Lung (tissue), 12 donors: ENCODE results near the gene PANX2. TPM values are rescaled to one million over a fixed set of nuclear protein-coding genes. Genes with fewer than 3 reads are reported as not detected.

ENCODE experiments used
- ATAC-seq: fragments of 200-7000 bp; cut with Tn5 transposase; one replicate; pipeline ENCODE4 v1.9.1; 2020; ENCODE audit warnings: moderate number of reproducible peaks; ENCODE audit not compliant: insufficient read depth, low FRiP score
- DNase-seq, 3 donors: peaks; one replicate each; pipeline ENCODE4 v3.0.0-alpha.2; 2013 to 2017
- H3K27ac ChIP-seq, 2 donors: one replicate each; pipeline ENCODE4 v1.5.1; 2013; ENCODE audit warnings: mild to moderate bottlenecking in 2 of 2, moderate library complexity in 2 of 2, control low read depth in 1 of 2, inconsistent platforms in 1 of 2, low read depth in 1 of 2, low read length in 1 of 2
- H3K27me3 ChIP-seq, 3 donors: one replicate each; pipeline ENCODE4 v1.5.1; 2013; ENCODE audit warnings: low read length in 2 of 3; ENCODE audit not compliant: control insufficient read depth in 3 of 3, insufficient read depth in 3 of 3
- H3K36me3 ChIP-seq, 4 donors: one replicate each; pipeline ENCODE4 v1.5.1; 2013; ENCODE audit warnings: low read length in 4 of 4, mild to moderate bottlenecking in 1 of 4, moderate library complexity in 1 of 4; ENCODE audit not compliant: control insufficient read depth in 4 of 4, insufficient read depth in 4 of 4
- H3K4me1 ChIP-seq, 5 donors: one replicate each; pipeline ENCODE4 v1.5.1; 2013; ENCODE audit warnings: low read length in 5 of 5, mild to moderate bottlenecking in 2 of 5, moderate library complexity in 1 of 5; ENCODE audit not compliant: control insufficient read depth in 5 of 5, insufficient read depth in 5 of 5
- H3K4me3 ChIP-seq: one replicate; pipeline ENCODE4 v1.5.1; 2013; ENCODE audit warnings: mild to moderate bottlenecking, control low read depth, moderate library complexity
- H3K9ac ChIP-seq, 2 donors: one replicate each; pipeline ENCODE4 v1.5.1; 2013; ENCODE audit warnings: low read length in 2 of 2, control low read depth in 1 of 2; ENCODE audit not compliant: insufficient read depth in 1 of 2
- H3K9me3 ChIP-seq, 4 donors: one replicate each; pipeline ENCODE4 v1.5.1; 2013; ENCODE audit warnings: low read length in 3 of 4, mild to moderate bottlenecking in 1 of 4, moderate library complexity in 1 of 4; ENCODE audit not compliant: control insufficient read depth in 4 of 4, insufficient read depth in 3 of 4
- WGBS, 2 donors: extraction: QIAGEN DNeasy Blood & Tissue Kit; methylation state at CpG; one replicate each; pipeline ENCODE4 v1.1.7; 2013; 5-methylcytosine and 5-hydroxymethylcytosine counted together
- polyA plus RNA-seq, 2 donors: library from polyadenylated mRNA; stranded (reverse); fragments of 200-250 nt; gene quantifications; one replicate each; pipeline ENCODE4 v1.2.1, GENCODE V29; 2013
- total RNA-seq, 2 donors: library from RNA; depleted of rRNA in 1 of 2; stranded (reverse); fragments of >200 nt in 1 of 2; gene quantifications; one replicate each; pipeline ENCODE4 v1.2.1, GENCODE V29; 2014 to 2021
- TF ChIP-seq, protein P1 (sequence below): IDR thresholded peaks from 2 replicates; pipeline ENCODE4 v1.5.1; 2012; ENCODE audit warnings: mild to moderate bottlenecking; ENCODE audit errors: control extremely low read depth, extremely low read depth
- donor health status: control.
- donor health status: control.
- donor health status: Bipolar disorder and iron deficiency.
- donor health status: healthy.
- donor health status: DM: yes; HTN: yes; CAD: no.

PANX2 gene
- total and polyA plus RNA-seq, 4 donors, result 1.00 to 3.9 (median 2.6) TPM

DNA sequence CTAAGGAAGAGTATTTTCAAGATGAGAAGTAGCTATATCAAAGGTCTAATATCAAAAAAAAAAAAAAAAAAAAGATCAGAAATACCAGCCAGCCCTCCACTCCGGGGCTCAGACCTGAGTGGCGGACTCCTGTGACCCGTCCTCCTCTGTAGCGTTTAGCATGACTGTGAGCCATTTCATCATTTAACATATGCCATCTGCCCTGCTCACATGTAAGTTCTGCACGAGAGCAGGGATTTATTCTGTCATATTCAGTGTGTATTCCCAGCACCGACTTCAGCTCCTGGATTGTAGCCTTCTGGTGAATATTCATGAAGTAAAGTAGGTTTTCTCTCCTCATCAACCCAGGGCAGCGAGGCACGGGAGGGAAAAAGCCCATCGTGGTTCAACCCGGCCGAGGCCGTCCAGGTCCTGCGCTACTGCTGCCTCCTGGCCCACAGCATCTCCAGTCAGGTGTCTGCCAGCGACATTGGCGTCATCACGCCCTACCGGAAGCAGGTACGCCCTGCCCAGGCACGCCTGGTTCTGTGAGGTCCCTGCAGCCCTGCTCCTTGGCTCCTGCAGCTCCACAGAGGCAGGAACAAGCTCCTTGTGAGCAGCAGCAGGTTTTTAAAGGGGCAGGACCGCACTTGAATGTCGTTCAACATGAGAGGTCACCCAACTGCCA is 12.7 kb upstream of the PANX2 start:
- Histone ChIP-seq H3K4me1 (no peaks in the 10 kb centered on the region), H3K36me3 (peaks cover 0 to 2% (median 0%) of the 10 kb centered on the region in 4 donors), H3K4me3 (no peak overlapping the region), H3K27me3 (peaks cover 0 to 5% (median 0%) of the 10 kb centered on the region in 3 donors), H3K27ac (no peak overlapping the region), H3K9ac (no peak overlapping the region), H3K9me3 (no peaks in the 10 kb centered on the region)
- TF ChIP-seq, protein P1, sequence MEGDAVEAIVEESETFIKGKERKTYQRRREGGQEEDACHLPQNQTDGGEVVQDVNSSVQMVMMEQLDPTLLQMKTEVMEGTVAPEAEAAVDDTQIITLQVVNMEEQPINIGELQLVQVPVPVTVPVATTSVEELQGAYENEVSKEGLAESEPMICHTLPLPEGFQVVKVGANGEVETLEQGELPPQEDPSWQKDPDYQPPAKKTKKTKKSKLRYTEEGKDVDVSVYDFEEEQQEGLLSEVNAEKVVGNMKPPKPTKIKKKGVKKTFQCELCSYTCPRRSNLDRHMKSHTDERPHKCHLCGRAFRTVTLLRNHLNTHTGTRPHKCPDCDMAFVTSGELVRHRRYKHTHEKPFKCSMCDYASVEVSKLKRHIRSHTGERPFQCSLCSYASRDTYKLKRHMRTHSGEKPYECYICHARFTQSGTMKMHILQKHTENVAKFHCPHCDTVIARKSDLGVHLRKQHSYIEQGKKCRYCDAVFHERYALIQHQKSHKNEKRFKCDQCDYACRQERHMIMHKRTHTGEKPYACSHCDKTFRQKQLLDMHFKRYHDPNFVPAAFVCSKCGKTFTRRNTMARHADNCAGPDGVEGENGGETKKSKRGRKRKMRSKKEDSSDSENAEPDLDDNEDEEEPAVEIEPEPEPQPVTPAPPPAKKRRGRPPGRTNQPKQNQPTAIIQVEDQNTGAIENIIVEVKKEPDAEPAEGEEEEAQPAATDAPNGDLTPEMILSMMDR, result no peak
- peak in 1 of 3 donors; percentile 10 for DNase-seq
- ATAC-seq, result peak; percentile 62
- 72 to 85% methylated on average over 21 of the region's 21 CpGs for WGBS, 2 donors

DNA sequence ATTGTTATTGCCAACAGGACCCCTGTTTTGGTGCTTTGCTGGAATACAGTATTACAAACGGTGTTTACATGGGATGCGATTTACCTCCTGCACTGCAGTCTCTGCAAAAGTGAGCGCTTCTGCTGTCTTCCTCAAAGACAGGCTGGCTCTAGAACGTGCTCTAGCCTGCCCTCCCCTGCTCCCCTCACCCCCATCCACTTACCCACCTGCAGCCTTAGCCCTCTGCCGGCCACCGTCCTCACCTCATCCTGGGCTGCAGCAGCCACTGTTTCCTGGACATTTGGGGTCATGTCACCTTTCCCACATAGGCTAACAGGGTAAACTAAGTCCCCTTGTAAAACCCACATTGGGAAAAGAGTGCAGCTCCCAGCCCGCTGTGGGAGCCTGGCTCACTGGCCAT is 9.6 kb upstream of the PANX2 start:
- 84 to 91% methylated on average over 7 of the region's 7 CpGs for WGBS, 2 donors
- no peak overlapping the region for H3K9ac ChIP-seq

DNA sequence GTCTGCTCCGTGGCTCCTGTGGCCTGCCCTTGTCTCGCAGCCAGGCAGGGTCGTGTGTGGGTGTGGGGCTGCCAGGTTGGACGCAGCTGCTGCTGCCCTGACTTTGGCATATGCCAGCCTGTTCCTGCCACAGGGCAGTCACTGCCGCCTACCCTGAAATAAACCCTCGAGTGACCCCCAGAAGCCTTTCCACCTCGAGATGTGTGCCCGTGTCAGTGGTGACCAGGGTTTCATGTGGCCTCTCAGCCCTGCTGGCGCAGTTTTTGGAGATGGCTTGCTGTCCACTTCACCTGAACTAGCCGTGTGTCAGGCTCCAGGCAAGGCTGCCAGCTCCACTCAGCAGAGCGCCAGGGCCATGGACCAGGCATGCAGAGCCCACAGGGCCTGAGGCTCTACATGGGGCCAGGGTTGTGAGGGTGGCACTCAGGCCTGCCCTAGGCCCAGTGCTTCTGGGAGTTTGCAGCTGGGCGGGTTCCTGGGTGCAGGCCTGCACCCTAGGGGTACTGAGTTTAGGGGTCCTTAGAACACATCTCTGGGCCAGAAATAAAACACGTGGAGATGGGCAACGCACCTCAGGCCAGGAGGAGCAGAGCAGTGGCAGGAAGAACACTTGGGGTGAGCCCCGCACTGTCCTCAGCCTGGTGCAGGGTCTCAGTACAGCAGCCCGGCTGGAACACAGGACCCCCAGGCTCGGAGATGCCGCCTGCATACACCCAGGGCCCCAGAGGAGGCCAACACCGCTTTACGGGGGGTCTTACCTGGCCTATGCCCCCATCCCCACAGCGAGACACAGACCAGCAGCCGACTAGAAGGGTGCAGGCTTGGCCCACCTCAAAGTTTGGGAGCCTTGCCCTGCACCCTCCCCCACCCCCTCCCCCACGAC is 8.8 kb upstream of the PANX2 start:
- Histone ChIP-seq H3K27ac (no peak overlapping the region), H3K36me3 (peaks cover 0 to 2% (median 0%) of the 10 kb centered on the region in 4 donors), H3K4me3 (no peak overlapping the region), H3K9ac (no peak overlapping the region), H3K9me3 (no peaks in the 10 kb centered on the region), H3K4me1 (no peaks in the 10 kb centered on the region), H3K27me3 (peaks cover 0 to 9% (median 0%) of the 10 kb centered on the region in 3 donors)
- ATAC-seq (no peak), DNase-seq (no peak)
- TF ChIP-seq, protein P1, result no peak
- 88 to 89% methylated on average over 23 of the region's 23 CpGs for whole genome bisulfite sequencing, 2 donors

More for the DNA sequence above, 9.6 kb upstream of the PANX2 start:
- TF ChIP-seq, protein P1, result no peak
- H3K27ac ChIP-seq, result no peak overlapping the region
- no peaks in the 10 kb centered on the region for H3K9me3 ChIP-seq
- DNase-seq (no peak), ATAC-seq (no peak)
- peaks cover 0 to 9% (median 0%) of the 10 kb centered on the region in 3 donors for H3K27me3 ChIP-seq
- H3K36me3 ChIP-seq, result peaks cover 0 to 2% (median 0%) of the 10 kb centered on the region in 4 donors
- H3K4me3 ChIP-seq, result no peak overlapping the region
- no peaks in the 10 kb centered on the region for H3K4me1 ChIP-seq
